LNCaP clone FGC (cell line): ENCODE results near the gene ABHD6.
A peak's percentile ranks its signal among the peaks of the same experiment; 100 is the strongest.

Experiments used
- DNase-seq: peaks from one replicate; pipeline ENCODE4 v3.0.0-alpha.2; 2011; ENCODE audit warnings: low read depth
- H3K4me3 ChIP-seq: 2 replicates; pipeline ENCODE4 v1.5.1; 2011; ENCODE audit warnings: mild to moderate bottlenecking, low read depth, low read length, control low read depth
- CTCF ChIP-seq: IDR thresholded peaks from 2 replicates; pipeline ENCODE4 v1.5.1; 2012; ENCODE audit warnings: mild to moderate bottlenecking; ENCODE audit not compliant: control insufficient read depth, insufficient read depth; ENCODE audit errors: extremely low read depth

ABHD6 gene

GRCh38 chr3:58250093-58250707 lies 12.6 kb downstream of the ABHD6 start:
- no peak overlapping the region for H3K4me3 ChIP-seq
- no peak for TF ChIP-seq CTCF
- DNase-seq = no peak

- peak; percentile 78 for DNase-seq
- H3K4me3 ChIP-seq = no peak overlapping the region
- no peak for TF ChIP-seq CTCF
Observed at GRCh38 chr3:58251631-58252035, 14.0 kb downstream of the ABHD6 start.

GRCh38 chr3:58254144-58254543 lies 16.6 kb downstream of the ABHD6 start:
- no peak overlapping the region for H3K4me3 ChIP-seq
- TF ChIP-seq CTCF = no peak
- DNase-seq = peak; percentile 77

GRCh38 chr3:58256061-58256460 lies 18.5 kb downstream of the ABHD6 start:
- no peak for DNase-seq
- H3K4me3 ChIP-seq = no peak overlapping the region
- TF ChIP-seq CTCF = no peak

- no peak for TF ChIP-seq CTCF
- no peak for DNase-seq
- H3K4me3 ChIP-seq = no peak overlapping the region
Observed at GRCh38 chr3:58256511-58256910, 18.9 kb downstream of the ABHD6 start.

GRCh38 chr3:58258392-58259055 lies 20.9 kb downstream of the ABHD6 start:
- no peak for TF ChIP-seq CTCF
- H3K4me3 ChIP-seq = no peak overlapping the region
- DNase-seq = no peak

- DNase-seq = no peak
- no peak overlapping the region for H3K4me3 ChIP-seq
- TF ChIP-seq CTCF = no peak
Observed at GRCh38 chr3:58260261-58260731, 22.7 kb downstream of the ABHD6 start.
